Neural progenitor cell (in vitro differentiated cells): ENCODE results near the gene RALGAPA2. TPM values are rescaled to one million over a fixed set of nuclear protein-coding genes. Genes with fewer than 3 reads are reported as not detected.

Experiments
- DNase-seq: peaks from one replicate; pipeline ENCODE4 v3.0.0-alpha.2; 2016; ENCODE audit warnings: low spot score
- H2AFZ ChIP-seq: fragments of 200-600 bp; sonication (generic); replicated peaks from 2 replicates; pipeline ENCODE4 v1.6.1; 2016; ENCODE audit warnings: antibody characterized with exemption
- H3F3A ChIP-seq: fragments of 200-600 bp; sonication (generic); 2 replicates; pipeline ENCODE4 v1.6.1; 2016; ENCODE audit warnings: antibody characterized with exemption, low read depth
- H3K27ac ChIP-seq: fragments of 200-600 bp; sonication (generic); 2 replicates; pipeline ENCODE4 v1.5.1; 2016; ENCODE audit warnings: mild to moderate bottlenecking
- H3K27me3 ChIP-seq: fragments of 200-600 bp; sonication (generic); 2 replicates; pipeline ENCODE4 v1.6.1; 2016; ENCODE audit warnings: mild to moderate bottlenecking, moderate library complexity
- H3K36me3 ChIP-seq: fragments of 200-600 bp; sonication (generic); 2 replicates; pipeline ENCODE4 v1.5.1; 2016
- H3K4me1 ChIP-seq: fragments of 200-600 bp; sonication (generic); 2 replicates; pipeline ENCODE4 v1.6.1; 2016; ENCODE audit warnings: mixed run types
- H3K4me2 ChIP-seq: fragments of 200-600 bp; sonication (generic); 2 replicates; pipeline ENCODE4 v1.6.1; 2016
- H3K4me3 ChIP-seq: fragments of 200-600 bp; sonication (generic); 2 replicates; pipeline ENCODE4 v1.5.1; 2016
- H3K79me2 ChIP-seq: fragments of 200-600 bp; sonication (generic); 2 replicates; pipeline ENCODE4 v1.6.1; 2016; ENCODE audit warnings: low read depth
- H3K9ac ChIP-seq: fragments of 200-600 bp; sonication (generic); 2 replicates; pipeline ENCODE4 v1.6.1; 2016
- H3K9me3 ChIP-seq: fragments of 200-600 bp; sonication (generic); 2 replicates; pipeline ENCODE4 v1.5.1; 2016; ENCODE audit warnings: low read depth
- H4K20me1 ChIP-seq: fragments of 200-600 bp; sonication (generic); 2 replicates; pipeline ENCODE4 v1.6.1; 2016; ENCODE audit warnings: low read depth
- H3K27ac Mint-ChIP-seq: 3 replicates; pipeline ENCODE4 v1.8.0; 2021; ENCODE audit warnings: mixed read lengths
- H3K27me3 Mint-ChIP-seq: 2 replicates; pipeline ENCODE4 v1.8.0; 2022; ENCODE audit warnings: low read depth, mild to moderate bottlenecking, inconsistent platforms, moderate library complexity, mixed read lengths; ENCODE audit not compliant: insufficient read depth
- H3K36me3 Mint-ChIP-seq: 3 replicates; pipeline ENCODE4 v1.8.0; 2021; ENCODE audit warnings: mixed read lengths
- H3K4me1 Mint-ChIP-seq: 3 replicates; pipeline ENCODE4 v1.8.0; 2021; ENCODE audit warnings: mixed read lengths
- H3K4me3 Mint-ChIP-seq: 3 replicates; pipeline ENCODE4 v1.8.0; 2021; ENCODE audit warnings: mild to moderate bottlenecking, moderate library complexity, mixed read lengths
- H3K9me3 Mint-ChIP-seq: 3 replicates; pipeline ENCODE4 v1.8.0; 2020; ENCODE audit warnings: mixed read lengths
- CTCF ChIP-seq: fragments of 200-600 bp; sonication (generic); IDR thresholded peaks from 2 replicates; pipeline ENCODE4 v1.5.1; 2017; ENCODE audit warnings: antibody characterized with exemption, mild to moderate bottlenecking
- EZH2 ChIP-seq: fragments of 200-600 bp; sonication (generic); IDR thresholded peaks from 2 replicates; pipeline ENCODE4 v1.6.1; 2017; ENCODE audit warnings: antibody characterized with exemption, mild to moderate bottlenecking, moderate library complexity
- EZH2phosphoT487 ChIP-seq: fragments of 200-600 bp; sonication (generic); IDR thresholded peaks from 2 replicates; pipeline ENCODE4 v1.6.1; 2017; ENCODE audit warnings: antibody characterized with exemption
- total RNA-seq: library from RNA; depleted of rRNA; stranded (reverse); fragments of >200 nt; gene quantifications from 2 replicates; pipeline ENCODE4 v1.2.3, GENCODE V29; 2015; ENCODE audit warnings: low replicate concordance

RALGAPA2 gene
- total RNA-seq, 1 donor from 2014 or later: 25.9 TPM

- peaks cover 27% of the 10 kb centered on the region for H3K36me3 Mint-ChIP-seq
- H3K4me3 Mint-ChIP-seq: no peak overlapping the region
- Histone ChIP-seq H3K27me3 (no peaks in the 10 kb centered on the region), H3K9ac (no peak overlapping the region), H3K79me2 (no peaks in the 10 kb centered on the region), H4K20me1 (no peaks in the 10 kb centered on the region), H3K9me3 (no peaks in the 10 kb centered on the region), H3K4me2 (no peak overlapping the region), H3F3A (no peaks in the 10 kb centered on the region), H2AFZ (no peak overlapping the region), H3K27ac (no peak overlapping the region), H3K4me1 (no peaks in the 10 kb centered on the region), H3K36me3 (no peaks in the 10 kb centered on the region), H3K4me3 (no peak overlapping the region)
- no peaks in the 10 kb centered on the region for H3K4me1 Mint-ChIP-seq
- H3K9me3 Mint-ChIP-seq: no peaks in the 10 kb centered on the region
- no peak for DNase-seq
- TF ChIP-seq CTCF (no peak), EZH2 (no peak), EZH2phosphoT487 (no peak)
- peaks cover 2% of the 10 kb centered on the region for H3K27me3 Mint-ChIP-seq
- H3K27ac Mint-ChIP-seq: no peak overlapping the region
Measured at GRCh38 chr20:20629556-20630188, 82.8 kb downstream of the RALGAPA2 start.

- DNase-seq: no peak
- Mint-ChIP-seq H3K27me3 (peaks cover 2% of the 10 kb centered on the region), H3K4me1 (no peaks in the 10 kb centered on the region), H3K36me3 (peaks cover 16% of the 10 kb centered on the region), H3K4me3 (no peak overlapping the region), H3K9me3 (no peaks in the 10 kb centered on the region), H3K27ac (no peak overlapping the region)
- no peak overlapping the region for H2AFZ ChIP-seq
- TF ChIP-seq CTCF: no peak
- TF ChIP-seq EZH2: no peak
- TF ChIP-seq EZH2phosphoT487: no peak
- no peaks in the 10 kb centered on the region for H3K36me3 ChIP-seq
- H3K4me1 ChIP-seq: no peaks in the 10 kb centered on the region
- H3K4me3 ChIP-seq: no peak overlapping the region
- H3F3A ChIP-seq: no peaks in the 10 kb centered on the region
- no peak overlapping the region for H3K4me2 ChIP-seq
- no peaks in the 10 kb centered on the region for H3K79me2 ChIP-seq
- no peaks in the 10 kb centered on the region for H3K9me3 ChIP-seq
- H3K27me3 ChIP-seq: no peaks in the 10 kb centered on the region
- H4K20me1 ChIP-seq: no peaks in the 10 kb centered on the region
- no peak overlapping the region for H3K9ac ChIP-seq
- H3K27ac ChIP-seq: no peak overlapping the region
Measured at GRCh38 chr20:20628314-20628713, 84.1 kb downstream of the RALGAPA2 start.

- Histone ChIP-seq H2AFZ (no peak overlapping the region), H3K4me2 (no peak overlapping the region), H4K20me1 (no peaks in the 10 kb centered on the region), H3K36me3 (no peaks in the 10 kb centered on the region), H3F3A (no peaks in the 10 kb centered on the region), H3K27me3 (no peaks in the 10 kb centered on the region), H3K4me1 (no peaks in the 10 kb centered on the region), H3K9ac (no peak overlapping the region), H3K4me3 (no peak overlapping the region), H3K27ac (no peak overlapping the region), H3K9me3 (no peaks in the 10 kb centered on the region), H3K79me2 (no peaks in the 10 kb centered on the region)
- H3K36me3 Mint-ChIP-seq: peaks cover 16% of the 10 kb centered on the region
- H3K4me3 Mint-ChIP-seq: no peak overlapping the region
- no peak for DNase-seq
- peaks cover 2% of the 10 kb centered on the region for H3K27me3 Mint-ChIP-seq
- H3K9me3 Mint-ChIP-seq: no peaks in the 10 kb centered on the region
- no peak overlapping the region for H3K27ac Mint-ChIP-seq
- TF ChIP-seq EZH2 (no peak), CTCF (no peak), EZH2phosphoT487 (no peak)
- H3K4me1 Mint-ChIP-seq: no peaks in the 10 kb centered on the region
Measured at GRCh38 chr20:20627471-20627870, 85.0 kb downstream of the RALGAPA2 start.
